HUDEP-2 (cell line): ENCODE measurements around the gene C16orf90.

Source experiments
- DNase-seq, 76 experiments: peaks; one replicate each; lab custom pipeline; 2025; ENCODE audit not compliant: unreplicated experiment in 76 of 76; lab: John Stamatoyannopoulos, UW

The C16orf90 gene

DNA sequence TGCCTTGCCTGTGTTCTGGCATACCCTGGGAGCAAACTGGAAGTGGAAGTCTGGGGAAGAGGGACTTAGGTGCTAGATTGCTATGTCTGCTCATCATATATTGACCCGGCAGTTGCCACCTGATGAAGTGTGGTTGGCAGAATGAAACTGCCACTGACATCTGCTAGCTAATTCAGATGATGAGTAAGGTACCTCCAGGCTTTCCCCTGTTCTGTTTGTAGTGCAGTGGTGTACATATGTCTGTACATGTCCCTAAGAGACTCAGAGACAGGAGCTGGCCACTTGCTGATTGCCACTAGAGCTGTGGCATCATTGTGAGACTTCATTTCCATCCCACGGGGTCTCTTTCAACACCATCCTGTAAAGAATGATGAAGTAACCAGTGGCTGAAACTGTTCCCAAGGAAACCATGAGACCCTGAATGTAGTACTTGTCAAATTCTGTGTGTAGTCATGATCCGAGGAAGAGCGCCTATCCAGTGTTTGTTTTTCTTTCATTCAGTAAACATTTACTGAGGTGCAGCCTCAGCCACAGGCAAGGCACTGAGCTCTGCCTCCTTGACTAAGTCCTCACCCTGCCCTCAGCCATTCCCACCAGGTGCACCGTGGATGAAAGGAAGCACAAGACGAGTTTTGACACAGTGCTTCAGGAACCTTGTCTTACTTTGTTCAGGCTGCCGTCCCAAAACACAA, 18.7 kb upstream of the C16orf90 start:
- DNase-seq, result no peak

DNA sequence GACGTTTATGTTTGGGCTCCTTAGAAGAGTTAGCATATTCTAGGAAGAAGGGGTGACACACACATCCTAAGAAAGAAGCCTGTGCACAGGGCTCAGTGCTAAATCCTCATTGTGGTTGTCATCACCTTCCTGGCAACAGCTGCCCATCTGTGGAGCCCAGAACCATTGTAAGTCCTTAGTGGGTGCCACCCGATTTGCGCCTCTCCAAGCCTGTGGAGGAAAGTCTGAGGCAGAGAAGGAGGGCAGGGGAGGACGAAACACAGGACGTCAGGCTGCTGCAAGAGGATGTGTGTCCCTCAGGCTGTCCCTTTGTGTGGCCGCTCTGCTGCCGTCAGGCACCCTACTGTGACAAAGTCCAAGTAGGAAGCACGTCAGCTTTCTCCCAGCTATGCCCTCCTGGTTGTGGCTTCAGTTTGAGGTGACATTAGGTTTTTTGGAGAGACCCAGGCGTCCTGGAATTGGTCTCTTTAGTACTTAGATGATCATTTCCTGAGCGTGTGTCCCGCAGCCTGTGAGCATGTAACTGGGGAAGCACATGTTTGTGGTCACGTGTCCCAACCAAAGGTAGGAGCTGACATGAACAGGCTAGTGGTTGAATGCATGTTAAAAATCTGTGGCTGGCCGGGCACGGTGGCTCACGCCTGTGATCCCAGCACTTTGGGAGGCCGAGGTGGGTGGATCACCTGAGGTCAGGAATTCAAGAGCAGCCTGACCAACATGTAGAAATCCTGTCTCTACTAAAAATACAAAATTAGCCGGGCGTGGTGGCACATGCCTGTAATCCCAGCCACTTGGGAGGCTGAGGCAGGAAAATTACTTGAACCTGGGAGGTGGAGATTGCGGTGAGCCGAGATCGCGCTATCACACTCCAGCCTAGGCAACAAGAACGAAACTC, 16.2 kb upstream of the C16orf90 start:
- no peak for DNase-seq

DNA sequence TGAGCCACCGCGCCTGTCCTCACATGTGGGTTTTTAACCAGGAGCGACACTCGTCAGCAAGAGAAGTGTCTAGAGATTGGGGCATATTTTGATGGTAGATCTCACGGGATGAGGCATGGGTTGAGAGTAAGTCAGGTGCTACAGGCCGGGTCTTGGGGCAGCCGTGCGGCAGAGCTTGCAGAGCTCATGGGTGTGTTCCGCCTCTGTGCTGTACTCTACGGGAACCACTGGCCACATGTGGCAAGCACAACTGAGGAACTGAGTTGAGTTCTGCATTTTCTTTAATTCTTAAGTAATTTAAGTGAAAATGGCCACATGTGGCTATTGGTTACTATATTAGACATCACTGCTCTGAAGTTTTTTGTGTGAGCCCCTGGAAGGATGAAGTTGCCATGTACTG, 15.1 kb upstream of the C16orf90 start:
- no peak for DNase-seq

DNA sequence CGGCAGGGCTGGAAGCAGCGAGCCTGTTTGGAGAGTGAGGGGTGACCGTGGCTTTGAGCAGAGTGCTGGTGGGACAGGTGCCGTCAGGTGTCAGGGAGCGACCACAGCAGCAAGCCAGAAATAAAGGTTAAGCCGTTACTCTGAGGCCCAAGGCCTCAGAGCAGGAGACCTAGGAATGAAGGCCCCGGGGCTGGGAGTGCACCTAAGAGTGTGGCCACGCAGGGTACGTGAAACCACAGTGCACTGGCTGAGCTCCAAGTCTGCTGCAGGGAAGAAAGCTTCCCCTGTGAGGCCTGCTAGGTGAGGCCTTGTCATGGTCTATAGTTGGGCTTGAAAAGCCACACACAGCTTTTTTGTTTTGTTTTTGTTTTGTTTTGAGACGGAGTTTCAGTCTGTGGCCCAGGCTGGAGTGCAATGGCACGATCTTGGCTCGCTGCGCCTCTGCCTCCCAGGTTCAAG, 14.2 kb upstream of the C16orf90 start:
- DNase-seq, result peak in 27 of 76 experiments; percentile 6 to 68 (median 24)

DNA sequence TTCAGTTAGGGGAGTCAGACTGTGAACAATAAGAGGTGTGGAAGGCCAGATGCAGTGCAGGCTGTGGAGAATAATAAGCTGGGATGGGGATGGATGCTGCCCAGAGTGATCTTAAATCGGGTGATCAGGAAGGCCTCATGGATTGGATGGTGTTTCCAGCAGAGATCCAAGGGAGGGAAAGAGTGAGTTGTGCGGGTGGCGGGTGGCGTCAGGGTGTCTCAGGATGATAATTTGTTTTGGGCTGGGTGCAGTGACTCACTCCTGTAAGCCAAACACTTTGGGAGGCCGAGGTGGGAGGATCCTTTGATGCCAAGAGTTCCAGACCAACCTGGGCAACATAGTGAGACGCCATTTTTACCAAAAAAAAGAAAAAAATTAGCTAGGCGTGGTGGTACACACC, 13.4 kb upstream of the C16orf90 start:
- DNase-seq, result peak in 1 of 76 experiments; percentile 3

DNA sequence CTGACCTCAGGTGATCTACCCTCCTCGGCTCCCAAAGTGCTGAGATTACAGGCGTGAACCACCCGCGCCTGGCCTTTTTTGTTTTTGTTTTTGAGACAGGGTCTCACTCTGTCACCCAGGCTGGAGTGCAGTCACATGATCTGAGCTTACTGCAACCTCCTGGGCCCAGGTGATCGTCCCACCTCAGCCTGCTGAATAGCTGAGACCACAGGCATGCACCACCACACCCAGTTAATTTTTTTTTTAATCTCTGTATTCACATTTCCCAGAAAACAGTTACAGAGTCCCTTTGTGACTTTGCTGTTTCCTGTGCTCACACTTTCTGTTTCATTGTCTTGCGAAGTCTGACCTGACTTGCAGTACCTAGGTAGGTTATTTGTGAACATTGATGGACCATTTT, 8.2 kb upstream of the C16orf90 start:
- peak in 5 of 76 experiments; percentile 3 to 37 (median 14) for DNase-seq

DNA sequence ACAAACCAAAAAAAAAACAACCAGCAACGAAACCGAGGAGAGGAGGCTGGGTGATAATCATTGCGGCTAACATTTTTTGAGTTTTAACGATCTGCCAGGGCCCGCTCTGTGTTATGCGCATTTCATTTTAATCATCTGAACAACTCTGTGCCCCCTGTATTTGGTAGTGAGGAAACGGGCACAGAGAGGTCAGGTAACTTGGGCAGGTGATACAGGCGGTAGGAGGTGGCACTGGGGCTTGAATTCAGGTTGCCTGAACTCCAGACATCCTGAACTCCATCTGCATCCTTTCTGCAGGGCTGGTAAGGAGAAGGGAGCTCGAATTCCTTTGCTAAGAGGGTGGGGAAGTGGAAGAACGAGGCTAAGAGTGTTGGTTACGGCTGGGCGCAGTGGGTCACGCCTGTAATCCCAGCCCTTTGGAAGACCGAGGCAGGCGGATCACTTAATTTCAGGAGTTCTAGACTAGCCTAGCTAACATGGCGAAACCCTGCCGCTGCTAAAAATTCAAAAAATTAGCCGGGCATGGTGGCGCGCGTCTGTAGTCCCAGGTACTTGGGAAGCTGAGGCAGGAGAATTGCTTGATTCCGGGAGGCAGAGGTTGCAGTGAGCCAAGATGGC, 6.6 kb upstream of the C16orf90 start:
- DNase-seq, result no peak

DNA sequence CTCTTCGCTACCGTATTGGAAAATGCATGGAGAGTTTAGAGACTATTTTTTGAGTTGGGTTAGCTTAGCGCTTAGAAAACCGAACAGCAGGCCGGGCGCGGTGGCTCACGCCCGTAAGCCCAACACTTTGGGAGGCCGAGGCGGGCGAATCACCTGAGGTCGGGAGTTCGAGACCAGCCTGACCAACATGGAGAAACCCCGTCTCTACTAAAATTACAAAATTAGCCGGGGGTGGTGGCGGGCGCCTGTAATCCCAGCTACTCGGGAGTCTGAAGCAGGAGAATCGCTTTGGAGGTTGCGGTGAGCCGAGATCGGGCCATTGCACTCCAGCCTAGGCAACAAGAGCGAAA, 6.1 kb upstream of the C16orf90 start:
- DNase-seq, result peak in 3 of 76 experiments; percentile 25 to 38 (median 36)

DNA sequence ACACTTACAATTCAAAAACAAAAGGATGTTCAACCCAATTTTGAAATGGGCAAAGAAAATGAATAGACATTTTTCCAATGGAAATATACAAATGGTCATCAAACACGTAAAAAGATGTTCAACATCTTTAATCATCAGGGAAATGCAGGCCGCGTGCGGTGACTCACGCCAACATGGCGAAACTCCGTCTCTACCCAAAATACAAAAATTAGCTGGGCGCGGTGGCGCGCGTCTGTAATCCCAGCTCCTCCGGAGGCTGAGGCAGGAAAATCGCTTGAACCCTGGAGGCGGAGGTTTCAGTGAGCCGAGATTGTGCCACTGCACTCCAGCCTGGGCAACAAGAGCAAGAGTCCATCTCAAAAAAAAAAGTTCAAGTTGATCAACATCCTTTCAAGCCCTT, 3.7 kb upstream of the C16orf90 start:
- DNase-seq, result no peak

DNA sequence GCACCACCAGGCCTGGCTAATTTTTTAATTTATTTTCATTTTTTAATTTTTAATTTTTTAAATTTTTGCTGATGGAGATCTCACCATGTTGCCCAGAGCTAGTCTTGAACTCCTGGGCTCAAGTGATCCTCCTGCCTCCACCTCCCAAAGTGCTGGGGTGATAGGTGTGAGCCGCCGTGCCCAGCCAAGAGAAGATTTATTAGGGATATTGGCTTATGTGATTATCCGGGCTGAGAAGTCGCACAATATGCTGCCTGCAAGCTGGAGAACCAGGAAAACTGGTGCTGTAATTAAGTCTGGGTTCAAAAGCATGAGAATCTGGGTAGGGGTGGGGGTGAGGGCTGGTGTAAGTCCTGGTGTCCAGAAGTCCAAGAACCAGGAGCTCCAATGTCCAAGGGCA, 2.5 kb upstream of the C16orf90 start:
- DNase-seq, result no peak

DNA sequence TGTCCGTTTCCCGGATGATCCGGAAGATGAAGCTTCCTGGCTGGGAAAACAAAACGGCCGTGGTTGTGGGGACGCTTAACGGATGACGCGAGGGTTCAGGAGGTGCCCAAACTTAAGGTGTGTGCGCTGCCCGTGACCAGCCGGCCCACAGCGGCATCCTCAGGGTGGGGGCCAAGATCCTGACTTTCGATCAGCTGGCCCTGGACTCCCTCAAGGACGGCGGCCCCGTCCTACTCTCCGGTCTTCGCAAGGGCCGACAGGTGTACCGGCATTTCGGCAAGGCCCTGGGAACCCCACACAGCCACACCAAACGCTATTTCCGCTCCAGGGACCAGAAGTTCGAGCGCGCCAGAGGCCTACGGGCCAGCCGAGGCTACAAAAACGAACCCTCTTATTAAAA, 1.1 kb upstream of the C16orf90 start:
- DNase-seq, result no peak

DNA sequence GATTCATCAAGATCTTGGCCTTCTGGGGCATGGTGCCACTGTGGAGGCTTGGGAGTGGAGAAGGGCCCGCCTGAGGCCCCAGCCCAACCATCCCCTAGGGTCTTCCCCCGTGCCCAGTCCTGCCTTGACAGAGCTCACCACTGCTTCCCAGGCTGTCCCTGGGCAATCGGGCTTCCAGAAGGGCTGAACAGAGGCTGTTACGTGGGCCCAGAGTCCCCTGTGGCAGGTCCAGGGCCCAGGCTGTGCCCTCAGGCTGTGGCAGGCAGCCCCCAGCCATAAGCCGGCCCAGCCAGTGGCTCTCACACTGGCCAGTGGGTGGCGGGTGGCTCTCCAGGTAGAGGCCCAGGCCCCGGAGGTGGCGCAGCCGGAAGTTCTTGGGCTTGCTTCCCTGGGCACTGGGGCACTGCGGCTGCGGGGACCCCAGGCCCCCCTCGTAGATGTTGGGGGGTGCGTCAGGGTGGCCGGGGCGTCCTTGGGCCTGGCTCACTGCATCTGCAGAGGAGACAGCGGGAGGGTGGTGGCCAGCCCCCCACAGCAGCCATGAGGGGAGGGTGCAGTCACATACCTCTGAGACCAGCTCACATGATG, 809 bp downstream of the C16orf90 start:
- DNase-seq, result no peak

DNA sequence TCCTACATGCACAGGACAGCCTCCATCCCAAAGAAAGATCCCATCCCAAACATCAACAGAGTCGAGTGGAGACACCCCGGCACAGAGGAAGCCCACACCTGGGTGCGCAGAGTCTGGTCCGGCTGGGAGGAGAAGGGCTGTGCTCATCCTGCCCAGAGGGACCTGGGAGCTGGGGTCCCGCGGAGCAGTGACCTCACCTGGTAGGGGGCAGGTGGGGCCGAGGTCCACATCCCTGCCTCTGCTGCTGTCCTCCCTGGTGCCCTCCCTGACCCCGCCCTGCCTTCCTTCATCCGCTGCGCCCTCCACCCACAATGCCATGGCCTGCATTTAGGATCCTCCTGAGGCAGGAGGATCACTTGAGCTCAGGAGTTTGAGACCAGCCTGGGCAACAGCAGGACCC, 2.9 kb downstream of the C16orf90 start:
- DNase-seq, result no peak

DNA sequence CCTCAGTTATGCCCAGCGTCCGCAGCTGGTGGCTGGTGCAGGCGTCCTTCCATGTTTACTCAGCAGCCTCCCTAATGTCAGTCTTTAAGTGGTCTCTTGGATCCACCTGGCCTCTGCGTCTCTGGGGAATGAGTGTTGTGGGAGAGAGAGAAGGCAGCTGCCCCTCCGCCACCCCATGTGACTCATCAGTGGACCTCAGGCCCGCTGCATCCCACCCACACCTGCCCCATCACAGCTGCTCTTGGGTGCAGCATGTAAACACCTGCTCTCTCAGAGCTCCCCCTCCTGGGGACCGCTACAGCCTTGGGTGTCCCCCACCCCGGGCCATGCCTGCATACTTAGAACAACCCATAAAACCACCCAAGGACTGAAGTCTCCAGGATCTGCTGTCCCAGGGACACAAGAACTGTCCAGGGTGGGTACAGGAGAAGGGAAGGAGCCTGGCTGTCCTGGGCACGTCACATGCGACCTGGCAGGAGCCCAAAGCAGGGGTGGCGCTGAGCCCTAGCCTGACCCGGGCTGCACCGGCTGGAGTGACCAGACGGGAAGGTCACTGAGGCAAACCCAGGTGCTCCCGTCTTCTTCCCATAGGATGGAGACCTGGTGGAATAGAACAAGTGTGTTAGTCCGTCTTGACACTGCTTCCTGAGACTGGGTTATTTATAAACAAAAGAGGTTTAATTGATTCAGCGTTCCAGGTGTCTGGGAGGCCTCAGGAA, 4.2 kb downstream of the C16orf90 start:
- no peak for DNase-seq

DNA sequence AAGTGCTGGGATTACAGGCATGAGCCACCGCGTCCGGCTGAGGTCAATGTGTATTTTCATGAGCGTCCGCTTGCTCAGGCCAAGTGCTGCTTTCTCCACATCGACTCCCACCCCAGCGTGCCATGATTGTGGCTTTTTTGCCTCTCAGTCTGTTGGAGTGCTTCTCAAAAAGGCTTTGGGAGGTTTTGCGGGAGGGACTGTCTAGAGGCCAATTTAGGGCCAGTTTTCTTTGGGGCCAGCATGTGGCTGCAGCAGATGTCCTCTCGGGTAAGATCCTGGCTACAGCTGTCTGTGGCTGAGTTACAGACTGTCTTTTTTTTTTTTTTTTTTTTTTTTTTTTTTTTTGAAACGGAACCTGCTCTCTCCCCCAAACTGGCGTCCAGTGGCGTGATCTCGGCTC, 6.5 kb downstream of the C16orf90 start:
- no peak for DNase-seq

DNA sequence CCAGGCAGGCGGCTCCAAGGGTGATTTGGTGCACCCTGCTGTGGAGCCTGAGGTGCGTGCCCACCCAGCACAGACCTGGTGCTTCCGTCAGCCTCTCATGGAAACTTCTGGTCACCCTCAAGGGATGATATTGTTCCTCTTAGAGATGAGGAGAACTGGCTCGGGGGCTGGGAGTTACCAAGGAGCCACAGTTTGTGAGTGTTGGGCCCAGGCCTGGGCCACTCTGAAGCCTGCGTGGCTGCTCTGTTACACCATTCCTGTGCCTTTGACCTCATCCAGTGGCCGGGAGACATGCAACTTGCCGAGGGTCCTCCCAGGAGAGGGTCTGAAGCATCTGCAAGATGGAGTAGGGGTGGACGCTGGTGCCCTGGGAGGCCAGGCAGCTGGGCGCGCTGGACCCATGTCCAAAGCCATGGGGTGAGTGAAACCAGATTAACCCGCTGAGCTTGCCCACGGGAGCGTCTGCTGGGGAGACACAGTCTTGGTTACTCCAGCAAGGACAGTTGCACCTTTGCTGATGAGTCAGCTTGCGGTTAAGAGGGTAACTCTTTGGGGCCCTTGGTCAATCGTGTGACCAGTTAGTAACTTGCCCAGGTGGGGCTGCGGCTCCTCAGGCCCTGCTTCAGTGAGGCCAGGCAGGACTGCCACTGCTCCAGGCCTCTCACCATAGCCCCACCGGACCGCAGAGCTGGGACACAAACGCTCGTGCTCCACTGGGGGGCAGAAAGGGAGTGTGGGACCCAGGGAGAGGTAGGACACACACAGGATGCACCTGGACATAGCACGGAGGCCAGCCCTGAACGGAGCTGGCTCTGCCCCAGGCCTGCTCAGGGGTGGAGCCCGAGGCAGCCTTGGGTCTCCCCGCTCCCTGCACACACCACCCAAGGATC, 7.5 kb downstream of the C16orf90 start:
- no peak for DNase-seq

DNA sequence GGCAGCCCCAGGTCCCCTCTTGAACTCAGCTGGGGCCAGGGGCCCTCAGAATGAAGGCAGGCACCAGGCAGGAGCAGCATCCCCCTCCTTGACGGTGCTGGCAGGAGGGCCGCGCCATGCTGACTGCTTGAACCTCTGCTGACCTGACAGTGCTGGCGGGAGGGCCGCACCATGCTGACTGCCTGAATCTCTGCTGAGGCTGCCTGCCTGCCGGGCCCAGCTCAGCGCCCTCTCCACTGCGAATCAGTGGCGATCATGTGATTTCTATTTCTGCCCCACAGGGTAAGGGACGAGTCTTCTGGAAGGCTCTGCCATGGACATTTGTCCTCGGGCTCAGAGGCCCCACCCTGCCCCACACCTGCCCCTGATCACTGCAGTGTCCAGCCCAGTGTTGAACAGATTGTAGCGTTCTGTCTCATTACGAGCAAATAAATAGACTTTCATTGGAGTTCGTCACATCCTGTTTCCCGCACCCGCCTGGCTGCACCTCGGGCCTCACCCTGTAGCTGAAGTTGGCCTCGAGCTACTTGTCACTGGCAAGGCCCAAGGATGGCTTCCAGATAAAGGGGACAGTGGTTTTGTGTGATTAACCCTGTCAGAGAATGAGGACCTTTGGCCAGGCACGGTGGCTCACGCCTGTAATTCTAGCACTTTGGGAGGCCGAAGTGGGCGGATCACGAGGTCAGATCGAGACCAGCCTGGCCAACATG, 8.6 kb downstream of the C16orf90 start:
- no peak for DNase-seq

DNA sequence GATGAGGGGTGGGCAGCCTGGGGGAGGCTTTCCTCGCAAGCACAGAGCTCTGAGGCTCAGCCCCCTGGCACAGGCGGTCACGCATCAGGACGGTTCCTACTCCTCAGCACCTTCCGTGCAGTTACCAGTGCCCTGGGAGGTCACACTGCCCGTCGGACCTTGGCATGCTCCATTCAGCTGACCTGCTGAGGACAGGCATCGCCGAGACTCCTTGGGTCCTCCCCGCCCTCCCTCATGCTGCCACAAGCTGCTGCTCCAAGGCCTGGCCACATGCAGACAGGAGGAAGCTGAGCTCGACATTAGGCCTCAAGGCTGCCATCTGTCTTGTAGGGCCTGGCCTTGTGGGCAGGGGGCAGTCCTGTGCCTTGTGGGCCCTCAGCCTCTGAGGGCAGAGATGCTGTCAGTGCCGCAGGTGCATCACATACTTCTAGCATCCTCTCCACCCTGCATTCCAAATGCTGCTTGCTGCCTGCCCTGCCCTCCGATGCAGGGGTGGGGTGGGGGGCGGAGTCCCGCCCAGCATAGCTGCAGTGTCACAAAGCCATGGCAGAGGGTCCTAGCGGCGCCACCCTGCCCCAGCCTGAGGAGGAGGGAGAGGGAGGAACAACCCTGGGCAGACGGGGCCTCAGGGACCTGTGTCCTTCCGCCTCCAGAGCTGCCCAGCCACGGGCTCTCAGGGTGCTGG, 9.3 kb downstream of the C16orf90 start:
- DNase-seq, result no peak
